ENCODE results near the gene PHACTR1.
"Not testable (repeated sequence)": the region's sequence is repeated elsewhere in the genome, so short reads cannot be mapped to it uniquely, and the experiment has no call there.

PHACTR1 gene

GRCh38 chr6:12719017-12719416, 2.5 kb downstream of the PHACTR1 start:
- no peak for DNase-seq (ENCODE audit: extremely low read depth, low read depth)
- no peak for TF ChIP-seq CTCF (IDR thresholded peaks at IDR 0.05; ENCODE audit: low read depth, low read length, missing control alignments)
- no peak overlapping the region for H3K4me3 ChIP-seq (replicated peaks; ENCODE audit: low read depth, low read length)

GRCh38 chr6:12720310-12720709, 3.7 kb downstream of the PHACTR1 start:
- no peak for TF ChIP-seq CTCF (IDR thresholded peaks at IDR 0.05; ENCODE audit: low read depth, low read length, missing control alignments)
- DNase-seq (ENCODE audit: extremely low read depth, low read depth) = no peak
- H3K4me3 ChIP-seq (replicated peaks; ENCODE audit: low read depth, low read length) = no peak overlapping the region

- no peak for DNase-seq (ENCODE audit: extremely low read depth, low read depth)
- H3K4me3 ChIP-seq (replicated peaks; ENCODE audit: low read depth, low read length) = no peak overlapping the region
- no peak for TF ChIP-seq CTCF (IDR thresholded peaks at IDR 0.05; ENCODE audit: low read depth, low read length, missing control alignments)
Observed at GRCh38 chr6:12725263-12725662, 8.7 kb downstream of the PHACTR1 start.

GRCh38 chr6:12729467-12729866, 12.9 kb downstream of the PHACTR1 start:
- H3K4me3 ChIP-seq (replicated peaks; ENCODE audit: low read depth, low read length) = no peak overlapping the region
- TF ChIP-seq CTCF (IDR thresholded peaks at IDR 0.05; ENCODE audit: low read depth, low read length, missing control alignments) = no peak
- DNase-seq (ENCODE audit: extremely low read depth, low read depth) = no peak

GRCh38 chr6:12730809-12731208, 14.2 kb downstream of the PHACTR1 start:
- not testable (repeated sequence) for H3K4me3 ChIP-seq (replicated peaks; ENCODE audit: low read depth, low read length); DNase-seq (ENCODE audit: extremely low read depth, low read depth)

- H3K4me3 ChIP-seq (replicated peaks; ENCODE audit: low read depth, low read length) = no peak overlapping the region
- TF ChIP-seq CTCF (IDR thresholded peaks at IDR 0.05; ENCODE audit: low read depth, low read length, missing control alignments) = no peak
- DNase-seq (ENCODE audit: extremely low read depth, low read depth) = no peak
Observed at GRCh38 chr6:12733876-12734275, 17.3 kb downstream of the PHACTR1 start.

GRCh38 chr6:12735786-12736185, 19.2 kb downstream of the PHACTR1 start:
- DNase-seq (ENCODE audit: extremely low read depth, low read depth) = no peak

More at GRCh38 chr6:12735786-12736185, 19.2 kb downstream of the PHACTR1 start:
- TF ChIP-seq CTCF (IDR thresholded peaks at IDR 0.05; ENCODE audit: low read depth, low read length, missing control alignments) = no peak
- no peak overlapping the region for H3K4me3 ChIP-seq (replicated peaks; ENCODE audit: low read depth, low read length)
